Measurements from ENCODE around the gene MLLT10.
"Not testable (repeated sequence)": the region's sequence is repeated elsewhere in the genome, so short reads cannot be mapped to it uniquely, and the experiment has no call there.

Gene MLLT10

DNA sequence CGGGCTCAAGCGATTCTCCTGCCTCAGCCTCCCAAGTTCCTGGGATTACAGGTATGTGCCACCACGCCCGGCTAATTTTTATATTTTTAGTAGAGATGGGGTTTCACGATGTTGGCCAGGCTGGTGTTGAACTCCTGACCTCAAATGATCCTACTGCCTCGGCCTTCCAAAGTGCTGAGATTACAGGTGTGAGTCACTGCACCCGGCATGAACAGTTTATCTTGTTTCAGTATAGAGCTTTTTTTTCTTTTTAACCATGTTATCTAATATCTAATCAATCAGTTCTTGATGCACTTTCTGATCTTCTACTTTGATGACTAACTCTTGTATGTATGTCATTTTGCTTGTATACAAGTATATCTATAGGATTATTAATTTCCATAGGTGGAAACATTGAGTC lies 54.1 kb downstream of the MLLT10 start:
- not testable (repeated sequence) for DNase-seq

- no peak for DNase-seq
These were observed 60.0 kb downstream of the MLLT10 start for GRCh38 chr10:21593986-21594385.

DNA sequence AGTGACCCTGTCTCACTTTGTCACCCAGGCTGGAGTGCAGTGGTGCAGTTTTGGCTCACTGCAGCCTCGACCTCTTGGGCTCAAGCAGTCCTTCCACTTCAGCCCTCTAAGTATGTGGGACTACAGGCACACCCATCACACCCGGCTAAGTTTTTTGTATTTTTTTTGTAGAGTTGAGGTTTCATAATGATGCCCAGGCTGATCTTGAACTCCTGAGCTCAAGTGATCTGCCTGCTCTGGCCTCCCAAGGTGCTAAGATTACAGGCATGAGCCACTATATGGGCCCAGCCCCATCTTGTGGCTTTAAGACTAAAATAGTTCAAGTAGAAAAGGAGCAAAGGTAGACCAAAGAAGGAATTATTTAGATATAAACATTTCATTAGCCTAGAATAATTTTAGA lies 65.5 kb downstream of the MLLT10 start:
- no peak for DNase-seq

DNA sequence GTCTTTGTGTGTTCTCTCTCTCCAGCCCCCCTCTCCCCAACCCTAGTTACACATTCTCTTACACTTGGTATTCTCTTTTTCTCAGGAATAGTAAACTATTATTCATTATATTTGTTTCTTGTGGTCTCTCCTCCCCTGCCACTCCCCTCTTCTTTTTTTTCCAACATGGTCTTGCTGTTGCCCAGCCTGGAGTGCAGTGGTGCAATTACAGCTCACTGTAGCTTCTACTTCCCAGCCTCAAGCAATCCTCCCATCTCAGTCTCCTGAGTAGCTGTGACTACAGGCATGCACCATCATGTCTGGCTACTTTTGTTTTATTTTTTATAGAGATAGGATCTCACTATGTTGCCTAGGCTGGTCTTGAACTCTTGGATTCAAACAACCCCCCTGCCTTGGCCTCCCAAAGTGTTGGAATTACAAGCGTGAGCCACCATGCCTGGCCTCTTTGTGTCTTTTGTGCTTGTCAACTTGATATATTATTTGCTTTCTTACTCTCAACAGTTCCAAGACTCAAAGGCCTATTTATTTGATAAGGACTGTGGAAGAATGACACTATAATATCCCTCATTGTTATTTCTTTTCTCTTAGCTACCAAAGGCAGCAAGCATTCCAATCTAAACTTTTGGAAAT lies 66.9 kb downstream of the MLLT10 start:
- DNase-seq = no peak

- no peak for DNase-seq
These were observed 68.3 kb downstream of the MLLT10 start for GRCh38 chr10:21602313-21602712.

DNA sequence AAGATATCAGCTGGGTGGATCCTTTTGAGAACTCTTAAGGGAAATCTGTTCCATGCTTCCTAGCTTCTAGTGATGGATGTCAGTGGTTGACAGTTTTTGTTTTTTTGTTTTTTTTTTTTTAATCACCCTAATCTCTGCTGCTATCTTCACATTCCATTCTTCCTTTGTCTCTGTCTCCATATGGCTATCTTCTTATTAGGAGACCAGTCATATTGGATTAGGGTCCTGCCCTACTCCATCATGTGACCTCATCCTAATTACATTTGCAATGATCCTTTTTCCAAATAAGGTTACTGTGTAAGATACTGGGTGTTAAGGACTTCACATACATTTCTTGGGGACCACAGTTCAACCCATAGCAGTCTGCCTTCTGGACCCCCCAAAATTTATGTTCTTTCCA lies 69.7 kb downstream of the MLLT10 start:
- no peak for DNase-seq

DNA sequence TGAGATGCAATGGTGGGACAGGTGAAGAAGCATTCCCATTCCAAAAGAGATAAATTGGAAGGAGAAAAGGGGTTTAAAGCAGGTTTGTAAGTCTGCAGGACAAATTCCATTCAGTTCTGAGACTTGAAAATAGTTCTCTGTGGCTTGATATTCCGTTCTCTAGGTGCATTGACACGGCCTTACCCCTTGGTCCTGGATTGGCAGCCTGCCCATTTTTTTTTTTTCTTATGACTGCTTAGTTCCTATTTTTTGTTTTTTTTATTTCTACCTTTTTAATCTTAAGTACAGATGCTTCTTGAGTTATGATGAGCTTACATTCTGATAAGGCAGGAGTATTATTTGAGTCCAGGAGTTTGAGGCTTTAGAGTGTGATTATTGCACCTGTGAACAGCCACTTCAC lies 70.6 kb downstream of the MLLT10 start:
- no peak for DNase-seq

DNA sequence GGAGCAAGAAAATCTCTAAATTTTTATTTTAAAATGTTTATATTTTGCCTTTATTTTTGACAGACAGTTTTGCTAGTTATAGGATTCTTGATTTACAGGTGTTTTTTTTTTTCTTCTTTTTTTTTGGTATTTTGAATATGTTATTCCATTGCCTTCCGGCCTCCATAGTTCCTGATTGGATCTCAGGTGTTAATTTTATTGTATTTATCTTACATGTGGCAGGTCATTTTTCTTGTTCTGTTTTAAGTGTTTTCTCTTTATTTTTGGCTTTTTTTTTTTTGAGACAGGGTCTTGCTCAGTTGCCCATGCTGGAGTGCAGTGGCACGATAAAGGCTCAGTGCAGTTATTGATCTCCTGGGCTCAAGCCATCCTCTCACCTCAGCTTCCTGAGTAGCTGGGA lies 73.9 kb downstream of the MLLT10 start:
- no peak for DNase-seq

- DNase-seq = no peak
These were observed 80.0 kb downstream of the MLLT10 start for GRCh38 chr10:21614000-21614399.

- DNase-seq = no peak
These were observed 83.2 kb downstream of the MLLT10 start for GRCh38 chr10:21617267-21617666.

GRCh38 chr10:21623291-21623690 lies 89.3 kb downstream of the MLLT10 start:
- DNase-seq = no peak

GRCh38 chr10:21624421-21624820 lies 90.4 kb downstream of the MLLT10 start:
- not testable (repeated sequence) for DNase-seq

DNA sequence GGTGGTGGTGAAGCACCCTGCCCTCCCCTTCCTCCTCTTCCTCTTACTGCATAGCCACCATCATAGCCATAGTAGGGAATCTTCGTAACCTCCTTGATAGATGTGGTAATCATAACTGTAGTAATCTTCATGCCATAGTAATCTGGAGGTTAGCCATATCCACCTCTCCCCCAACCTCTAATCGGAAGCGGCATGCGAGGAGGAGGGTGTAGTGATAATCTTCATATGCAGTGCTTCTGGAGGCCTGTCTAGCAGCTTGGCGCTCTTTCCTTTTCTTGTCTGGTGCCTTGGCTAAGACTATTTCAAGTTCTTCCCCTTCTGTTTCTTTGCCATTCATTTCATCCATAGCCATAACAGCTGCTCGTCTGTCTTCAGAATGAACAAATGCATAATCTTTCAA lies 90.9 kb downstream of the MLLT10 start:
- no peak for DNase-seq

GRCh38 chr10:21625623-21626229 lies 91.7 kb downstream of the MLLT10 start:
- no peak for DNase-seq

- DNase-seq = no peak
These were observed 92.6 kb downstream of the MLLT10 start for GRCh38 chr10:21626457-21627161.

DNA sequence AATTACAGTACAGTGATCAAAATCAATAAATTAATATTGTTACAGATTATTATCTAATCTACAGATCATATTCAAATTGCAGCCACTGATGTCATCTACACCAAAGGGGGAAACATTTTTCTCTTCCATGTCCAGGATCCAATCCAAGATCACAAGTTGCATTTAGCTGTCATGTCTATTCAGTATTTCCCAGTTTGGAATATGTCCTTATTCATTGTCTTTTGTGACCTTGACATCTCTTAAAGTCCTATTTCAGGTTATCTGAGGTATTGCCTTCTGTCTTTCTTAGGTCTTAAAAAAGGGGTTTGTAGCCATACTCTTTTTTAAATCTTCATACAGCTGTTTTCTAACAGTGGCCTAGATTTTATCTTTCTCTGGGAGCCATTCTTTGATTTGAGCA lies 93.3 kb downstream of the MLLT10 start:
- no peak for DNase-seq

DNA sequence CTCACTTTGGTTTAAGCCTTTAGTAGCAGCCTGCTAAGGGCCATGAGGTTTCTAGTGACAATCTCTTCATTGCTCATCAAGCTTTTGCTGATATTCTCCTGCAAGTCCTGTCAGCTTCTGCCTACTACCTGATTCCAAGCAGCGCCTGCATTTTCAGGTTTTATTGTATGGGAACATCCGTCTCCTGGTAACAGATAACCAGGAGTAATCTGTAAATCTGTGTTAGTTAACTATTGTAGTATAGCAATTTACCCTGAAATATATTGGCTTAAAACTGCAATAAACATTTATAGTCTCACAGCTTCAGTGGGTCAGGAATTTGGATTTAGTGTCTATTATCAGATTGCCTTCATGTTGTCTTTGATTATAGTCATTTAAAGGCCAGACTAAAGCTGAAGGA lies 94.0 kb downstream of the MLLT10 start:
- no peak for DNase-seq

DNA sequence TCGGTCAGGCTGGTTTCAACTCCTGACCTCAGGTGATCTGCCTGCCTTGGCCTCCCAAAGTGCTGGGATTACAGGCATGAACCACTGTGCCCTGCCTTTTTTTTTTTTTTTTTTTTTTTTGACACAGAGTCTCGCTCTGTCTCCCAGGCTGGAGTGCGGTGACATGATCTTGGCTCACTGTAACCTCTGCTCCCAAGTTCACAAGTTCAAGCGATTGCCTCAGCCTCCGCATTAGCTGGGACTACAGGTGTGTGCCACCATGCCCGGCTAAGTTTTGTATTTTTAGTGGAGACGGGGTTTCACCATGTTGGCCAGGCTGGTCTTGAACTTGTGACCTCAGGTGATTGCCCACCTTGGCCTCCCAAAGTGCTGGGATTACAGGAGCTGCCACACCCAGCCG lies 94.6 kb downstream of the MLLT10 start:
- DNase-seq = not testable (repeated sequence)

GRCh38 chr10:21634599-21635365 lies 100.8 kb downstream of the MLLT10 start:
- DNase-seq = no peak

GRCh38 chr10:21637795-21638194 lies 103.8 kb downstream of the MLLT10 start:
- DNase-seq = no peak

GRCh38 chr10:21638681-21639080 lies 104.6 kb downstream of the MLLT10 start:
- no peak for DNase-seq

DNA sequence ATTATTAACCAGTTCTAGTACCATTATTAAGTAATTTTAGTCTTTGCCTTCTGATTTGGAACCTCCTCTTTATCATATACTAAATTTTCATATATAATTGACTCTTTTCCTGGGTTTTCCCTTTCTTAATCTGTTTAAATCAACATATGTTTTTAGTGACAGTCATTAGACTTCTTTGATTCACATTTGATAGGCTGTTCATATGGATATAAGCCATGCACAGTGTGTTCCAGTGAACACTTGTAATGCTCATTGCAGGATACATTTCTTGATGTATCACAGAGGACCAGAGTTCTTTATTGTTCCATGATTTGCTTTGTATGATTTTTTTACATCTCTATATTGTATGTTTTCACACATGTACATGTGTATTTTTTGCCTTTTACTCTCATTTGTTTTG lies 114.0 kb downstream of the MLLT10 start:
- DNase-seq = no peak

DNA sequence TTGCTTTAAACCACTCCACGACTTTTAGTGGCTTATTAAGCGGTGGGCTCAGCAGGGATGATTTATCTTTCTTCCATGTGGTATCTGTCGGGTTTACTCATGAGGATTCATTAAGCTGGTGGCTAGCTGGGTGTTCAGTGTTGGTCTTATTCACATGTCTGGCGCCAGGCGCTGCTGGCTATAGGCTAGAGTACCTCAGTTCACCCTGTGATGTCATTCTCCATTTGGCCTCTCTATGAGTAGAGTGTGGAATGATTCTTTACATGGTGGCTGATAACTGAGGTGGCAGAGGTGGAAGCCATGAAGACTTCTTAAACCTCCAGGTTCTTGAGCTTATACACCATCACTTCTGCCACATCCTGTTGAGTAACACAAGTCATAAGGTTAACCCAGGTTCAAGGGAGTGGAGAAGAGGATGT lies 115.4 kb downstream of the MLLT10 start:
- no peak for DNase-seq

DNA sequence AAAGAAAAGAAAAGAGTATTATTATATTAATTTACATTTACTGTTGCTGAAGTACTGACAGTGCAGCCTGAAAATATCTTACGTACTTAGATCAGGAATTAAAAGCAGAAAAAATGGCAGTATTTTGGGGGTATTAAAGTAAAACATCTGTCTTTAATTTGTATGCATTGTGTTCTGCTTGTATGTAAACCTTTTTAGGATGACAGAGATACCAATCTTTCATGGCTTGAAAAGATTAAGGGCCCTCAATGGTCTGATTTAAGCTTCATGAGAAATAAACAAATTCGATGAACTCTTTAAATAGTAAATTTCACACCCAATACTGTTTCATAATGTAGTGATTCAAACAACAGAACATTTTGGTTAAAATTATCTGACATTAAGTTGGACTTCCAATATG lies 116.3 kb downstream of the MLLT10 start:
- no peak for DNase-seq

Measured in stimulated activated CD4-positive, alpha-beta T cell treated with anti-CD3 and anti-CD28 coated beads, Interleukin-4, amount 100 ng/mL, for 24 hours (primary cell).